SIG-M5 (cell line): Measurements from ENCODE around the gene CXCL17.
"Not testable (repeated sequence)": the region's sequence is repeated elsewhere in the genome, so short reads cannot be mapped to it uniquely, and the experiment has no call there.

Experiments used
- DNase-seq: peaks from one replicate; lab custom pipeline; 2025; lab: John Stamatoyannopoulos, UW

Gene CXCL17, protein sequence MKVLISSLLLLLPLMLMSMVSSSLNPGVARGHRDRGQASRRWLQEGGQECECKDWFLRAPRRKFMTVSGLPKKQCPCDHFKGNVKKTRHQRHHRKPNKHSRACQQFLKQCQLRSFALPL

DNA sequence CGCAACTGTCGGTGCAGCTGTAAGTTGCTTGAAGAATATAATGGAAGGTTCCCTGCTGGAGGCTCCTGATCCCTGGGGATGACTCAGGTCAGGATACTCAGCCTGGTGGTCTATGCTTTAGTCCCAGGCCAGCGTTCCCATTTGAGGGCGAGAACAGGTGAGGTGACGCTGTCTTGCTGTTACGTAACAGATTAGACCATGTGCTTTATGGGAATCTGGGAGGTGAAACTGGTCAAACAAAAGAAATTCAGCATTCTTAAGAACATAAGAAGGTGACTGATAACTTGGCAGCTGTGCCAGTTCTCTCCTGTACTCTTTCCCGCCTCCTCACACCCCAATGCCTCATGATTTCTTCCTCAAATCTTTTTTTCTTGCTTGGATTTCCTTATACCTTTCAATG is at the start of gene CXCL17:
Gene CXCL17 (minus strand): TSS at position 114 of the 400 bp plus-strand sequence. CDS start 114 bp downstream, outside the sequence.
- DNase-seq = no peak

DNA sequence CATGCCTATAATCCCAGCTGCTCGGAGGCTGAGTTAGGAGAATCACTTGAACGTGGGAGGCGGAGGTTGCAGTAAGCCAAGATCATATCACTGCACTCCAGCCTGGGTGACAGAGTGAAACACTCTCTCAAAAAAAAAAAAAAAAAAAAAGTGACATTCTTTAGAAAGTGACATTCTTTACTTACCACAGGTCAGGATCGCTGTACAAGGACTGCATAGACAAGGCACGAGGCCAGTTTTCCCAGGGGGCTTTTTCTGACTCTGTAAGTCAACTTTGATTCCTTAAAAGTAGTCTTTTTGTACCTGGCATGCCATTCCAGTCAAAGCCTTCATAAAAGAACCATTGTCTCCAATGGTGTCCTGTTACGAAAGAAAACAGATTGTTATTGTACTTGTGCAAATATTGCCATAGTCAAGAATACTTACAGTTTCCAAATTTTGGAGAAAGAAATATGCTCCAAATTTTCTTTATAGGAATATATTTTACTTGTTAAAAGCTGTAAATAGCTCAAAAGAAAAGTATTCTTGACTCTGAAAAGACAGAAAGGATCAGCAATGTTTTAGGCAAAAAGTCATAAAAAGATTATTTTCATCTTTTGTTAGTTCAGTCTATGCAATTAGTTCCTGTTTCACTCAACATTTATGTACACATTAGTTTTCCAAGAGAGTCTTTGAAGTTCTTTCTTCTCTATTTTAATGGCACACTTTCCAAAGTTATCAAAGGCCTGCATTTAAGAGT is 46.2 kb upstream of the CXCL17 start:
- no peak for DNase-seq

DNA sequence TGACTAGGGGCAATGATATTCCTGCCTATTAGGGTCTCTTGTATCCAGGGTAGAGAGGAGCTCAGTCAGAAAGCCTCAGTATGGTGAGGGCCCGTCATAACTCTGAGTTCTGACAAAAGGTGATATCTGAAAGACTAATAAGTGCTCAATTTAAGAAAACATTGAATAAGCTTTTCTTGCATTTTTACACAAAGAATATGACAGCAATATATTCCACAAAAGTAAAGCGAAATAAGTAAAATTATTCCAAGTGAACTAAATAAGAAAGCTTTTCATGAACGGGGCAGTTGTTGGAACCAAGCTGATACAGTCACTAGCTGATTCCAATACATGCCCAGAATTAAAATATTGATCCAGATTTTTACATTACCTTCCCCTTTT is 45.0 kb upstream of the CXCL17 start:
- DNase-seq = no peak

DNA sequence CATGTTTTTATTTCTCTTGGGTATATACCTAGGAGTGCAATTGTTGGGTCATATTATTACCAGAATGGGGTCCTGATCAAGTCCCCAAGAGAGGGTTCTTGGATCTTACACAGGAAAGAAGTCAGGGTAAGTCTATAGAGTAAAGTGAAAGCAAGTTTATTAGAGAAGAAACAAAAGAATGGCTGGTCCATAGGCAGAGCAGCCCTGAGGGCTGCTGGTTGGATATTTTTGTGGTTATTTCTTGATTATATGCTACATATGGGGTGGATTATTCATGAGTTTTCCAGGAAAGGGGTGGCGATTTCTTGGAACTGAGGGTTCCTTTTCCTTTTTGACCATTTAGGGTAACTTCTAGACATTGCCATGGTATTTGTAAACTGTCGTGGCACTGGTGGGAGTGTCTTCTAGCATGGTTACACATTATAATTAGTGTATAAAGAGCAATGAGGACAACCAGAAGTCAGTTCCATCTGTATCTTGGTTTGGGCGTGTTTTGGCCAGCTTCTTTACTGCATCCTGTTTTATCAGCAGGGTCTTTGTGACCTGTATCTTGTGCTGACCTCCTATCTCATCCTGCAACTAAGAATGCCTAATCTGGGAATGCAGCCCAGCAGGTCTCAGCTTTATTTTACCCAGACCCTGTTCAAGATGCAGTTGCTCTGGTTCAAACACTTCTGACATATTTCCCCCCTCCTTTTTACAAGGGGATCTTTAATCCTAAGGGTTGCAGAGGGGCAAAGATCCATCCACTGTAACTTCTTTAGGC is 44.5 kb upstream of the CXCL17 start:
- no peak for DNase-seq

DNA sequence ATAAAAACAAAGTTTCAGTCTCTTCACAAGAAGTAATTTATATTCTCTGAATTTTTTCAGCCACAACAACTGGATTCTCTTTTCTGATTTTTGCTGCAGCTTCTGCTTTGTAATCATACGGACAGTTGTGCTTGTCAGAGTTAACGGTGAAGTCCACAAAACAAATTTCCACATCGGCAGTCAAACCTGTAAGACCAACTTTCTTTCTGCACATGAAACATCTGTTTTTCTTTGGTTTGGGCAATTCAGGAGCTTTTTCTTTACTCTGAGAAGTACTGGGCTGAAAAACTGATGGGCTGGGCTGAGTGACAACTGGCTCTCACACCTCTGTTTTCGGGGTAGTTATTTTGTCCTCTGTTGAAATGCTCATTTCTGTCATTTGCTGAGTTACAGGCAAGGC is 42.3 kb upstream of the CXCL17 start:
- DNase-seq = not testable (repeated sequence)

DNA sequence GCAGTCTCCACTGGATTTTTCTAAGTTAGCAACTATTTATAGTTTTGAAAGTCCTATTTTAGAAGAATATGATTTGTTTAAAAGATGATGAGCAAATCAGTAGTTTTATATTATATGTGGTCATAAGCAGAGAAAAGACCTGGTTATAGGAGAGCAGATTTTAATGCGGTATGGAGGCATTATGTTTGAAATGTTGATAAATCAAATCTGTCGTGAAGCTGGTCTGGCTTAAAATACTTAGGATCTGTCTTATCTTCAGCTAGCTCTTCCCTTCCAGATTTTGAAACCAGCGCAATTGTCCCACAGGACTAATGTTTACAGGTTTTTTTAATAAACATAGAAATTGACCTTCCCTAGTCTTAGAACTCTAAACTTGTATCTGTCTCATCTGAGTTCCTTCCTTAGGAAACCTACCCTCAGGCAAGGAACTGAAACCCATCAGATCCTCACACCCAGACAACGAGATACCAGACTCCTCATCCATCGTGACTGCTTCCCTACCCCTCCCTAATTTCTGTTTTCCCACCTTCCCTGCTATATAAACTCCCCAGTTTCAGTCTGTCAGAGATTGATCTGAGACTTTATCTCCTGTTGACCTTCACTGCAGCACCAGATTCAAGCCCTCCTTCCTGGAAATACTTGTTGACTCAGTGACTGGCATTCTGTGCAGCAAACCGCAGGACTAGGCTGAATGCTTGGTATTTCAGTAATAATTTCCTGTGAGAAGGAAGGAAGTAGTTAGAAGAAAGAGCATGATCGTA is 37.8 kb upstream of the CXCL17 start:
- DNase-seq = no peak

DNA sequence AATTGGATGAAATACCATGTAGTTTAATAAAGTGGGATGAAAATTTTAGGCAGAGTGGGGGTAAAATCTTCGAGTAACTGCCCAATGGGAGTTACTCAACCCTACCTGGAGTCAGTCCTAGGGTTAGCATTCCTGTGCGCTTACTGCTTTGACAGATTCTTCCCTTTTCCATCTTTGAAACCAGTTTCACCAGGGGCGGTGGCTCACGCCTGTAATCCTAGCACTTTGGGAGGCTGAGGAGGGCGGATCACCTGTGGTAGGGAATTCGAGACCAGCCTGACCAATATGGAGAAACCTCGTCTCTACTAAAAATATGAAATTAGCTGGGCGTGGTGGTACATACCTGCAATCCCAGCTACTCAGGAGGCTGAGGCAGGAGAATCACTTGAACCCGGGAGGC is 37.0 kb upstream of the CXCL17 start:
- no peak for DNase-seq

DNA sequence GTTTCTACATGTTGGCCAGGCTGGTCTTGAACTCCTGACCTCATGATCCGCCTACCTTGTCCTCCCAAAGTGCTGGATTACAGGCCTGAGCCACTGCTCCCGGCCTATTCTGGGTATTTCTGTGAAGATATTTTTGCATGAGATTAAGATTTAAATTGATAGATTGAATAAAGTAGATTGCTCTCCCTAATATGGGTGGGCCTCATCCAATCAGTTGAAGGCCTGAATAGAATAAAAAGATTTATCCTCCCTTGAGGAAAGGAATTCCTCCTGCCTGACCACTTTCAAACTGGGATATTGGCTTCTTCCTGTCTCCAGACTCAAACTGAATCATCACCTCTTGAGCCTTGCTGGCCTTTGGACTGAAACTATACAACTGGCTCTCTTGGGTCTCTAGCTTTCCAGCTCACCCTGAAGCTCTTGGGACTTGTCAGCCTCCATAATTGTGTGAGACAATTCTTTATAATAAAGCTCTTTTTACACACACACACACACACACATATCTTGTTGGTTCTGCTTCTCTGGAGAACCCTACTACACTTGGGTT is 36.1 kb upstream of the CXCL17 start:
- no peak for DNase-seq

DNA sequence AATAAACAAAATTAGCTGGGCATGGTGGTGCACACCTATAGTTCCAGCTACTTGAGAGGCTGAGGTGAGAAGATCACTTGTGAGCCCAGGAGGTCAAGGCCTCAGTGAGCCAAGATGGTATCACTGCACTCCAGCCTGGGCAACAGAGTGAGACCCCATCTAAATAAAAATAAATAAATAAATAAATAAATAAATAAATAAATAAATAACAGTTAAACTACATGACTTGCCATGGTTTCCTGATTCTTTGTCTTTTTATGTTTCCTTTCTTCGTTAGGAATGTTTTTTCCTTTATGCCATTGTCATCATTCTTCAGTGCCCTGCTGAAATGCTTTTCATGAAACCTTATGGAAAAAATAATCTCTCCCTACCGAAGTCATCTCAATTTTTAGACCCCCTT is 35.2 kb upstream of the CXCL17 start:
- DNase-seq = no peak

DNA sequence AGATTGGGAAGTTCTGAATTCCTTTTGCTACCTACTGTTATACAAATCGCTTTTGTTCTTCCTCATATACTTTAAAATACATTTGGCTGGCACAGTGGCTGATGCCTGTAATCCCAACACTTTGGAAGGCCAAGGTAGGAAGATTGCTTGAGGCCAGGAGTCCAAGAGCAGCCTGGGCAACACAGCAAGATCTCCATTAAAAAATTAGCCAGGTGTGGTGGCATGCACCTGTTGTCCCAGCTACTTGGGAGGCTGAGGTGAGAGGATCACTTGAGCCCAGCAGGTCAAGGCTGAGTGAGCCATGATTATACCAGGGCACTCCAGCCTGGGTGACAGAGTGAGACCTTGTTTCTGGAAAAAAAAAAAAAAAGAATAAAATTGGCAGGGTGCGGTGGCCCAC is 34.4 kb upstream of the CXCL17 start:
- DNase-seq = no peak

DNA sequence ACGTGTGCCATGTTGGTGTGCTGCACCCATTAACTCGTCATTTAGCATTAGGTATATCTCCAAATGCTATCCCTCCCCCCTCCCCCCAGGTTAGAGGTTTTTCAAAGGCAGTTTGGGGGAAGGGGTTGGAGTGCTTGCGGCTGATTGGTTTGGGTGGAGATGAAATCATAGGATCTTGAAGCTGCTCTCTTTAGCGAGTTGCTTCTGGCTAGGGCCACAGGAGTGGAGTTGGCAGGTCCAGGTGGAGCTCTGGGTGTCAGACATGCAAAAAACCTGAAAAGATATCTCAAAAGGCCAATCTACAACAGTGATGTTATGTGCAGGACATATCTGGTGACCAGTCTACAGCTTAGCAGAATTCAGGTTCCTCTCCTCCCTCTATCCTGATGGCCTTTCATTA is 32.6 kb upstream of the CXCL17 start:
- DNase-seq = no peak

DNA sequence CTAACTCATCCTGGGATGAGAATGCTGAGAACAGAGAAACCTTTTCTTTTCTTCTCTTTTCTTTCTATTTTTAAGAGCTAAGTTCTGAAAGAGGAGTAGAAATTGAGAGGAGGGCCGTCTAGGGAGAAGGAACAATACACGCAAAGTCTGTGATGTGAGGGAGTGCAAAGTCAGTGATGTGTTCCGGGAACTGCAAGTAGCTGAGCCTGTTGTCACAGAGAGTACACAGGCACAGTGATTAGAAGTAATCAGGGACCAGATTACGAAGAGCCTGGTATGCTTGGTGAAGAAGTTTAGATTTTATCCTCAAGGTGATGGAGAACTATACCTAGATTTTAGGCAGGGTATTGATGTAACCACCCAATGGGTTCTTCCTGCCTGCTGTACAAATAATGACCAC is 32.0 kb upstream of the CXCL17 start:
- DNase-seq = no peak

DNA sequence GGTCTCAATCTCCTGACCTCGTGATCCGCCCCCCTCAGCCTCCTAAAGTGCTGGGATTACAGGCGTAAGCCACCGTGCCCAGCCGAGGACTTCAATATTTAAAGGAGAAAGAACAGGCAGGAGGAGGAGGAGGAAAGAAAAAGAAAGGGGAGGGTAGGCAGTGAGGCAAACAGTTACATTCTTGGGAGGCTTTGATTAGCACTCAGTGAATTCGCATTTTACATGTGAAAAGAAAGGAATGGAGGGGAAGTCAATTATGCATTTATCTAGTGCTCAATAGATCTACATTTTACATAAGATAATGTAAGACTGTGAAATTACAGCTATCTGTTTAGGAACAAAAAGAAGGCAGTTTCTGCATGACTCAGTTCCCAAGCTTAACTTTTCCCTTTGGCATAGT is 30.9 kb upstream of the CXCL17 start:
- no peak for DNase-seq

DNA sequence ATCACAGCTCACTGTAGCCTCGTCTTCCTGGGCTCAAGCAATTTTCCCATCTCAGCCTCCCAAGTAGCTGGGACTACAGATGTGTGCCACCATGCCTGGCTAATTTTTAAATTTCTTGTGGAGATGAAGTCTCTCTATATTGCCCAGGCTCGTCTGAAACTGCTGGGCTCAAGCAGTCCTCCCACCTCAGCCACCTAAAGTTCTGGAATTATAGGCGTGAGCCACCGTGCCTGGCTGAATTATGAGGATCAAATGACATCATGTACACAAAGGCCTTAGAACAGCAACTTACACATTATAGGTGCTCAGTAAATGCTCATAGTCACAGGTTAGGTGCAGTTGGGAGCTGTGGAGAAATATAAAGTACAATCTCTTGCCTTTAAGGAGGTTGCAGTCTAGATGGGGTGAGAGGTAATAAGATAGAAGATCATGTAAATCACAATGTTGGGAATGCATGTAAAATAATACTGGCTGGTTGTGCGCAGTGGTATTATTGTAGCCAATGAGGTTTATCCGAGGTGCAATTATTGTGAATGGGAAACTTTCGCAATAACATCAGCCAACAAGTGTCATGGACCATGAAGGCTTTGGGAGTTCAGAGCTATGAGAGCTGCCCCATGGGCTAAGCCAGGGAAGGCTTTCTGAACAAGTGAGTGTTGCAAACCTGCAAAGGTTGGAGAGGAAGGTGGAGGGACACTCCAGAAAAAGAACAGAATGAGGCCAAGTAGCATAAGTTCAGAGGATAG is 29.8 kb upstream of the CXCL17 start:
- no peak for DNase-seq

DNA sequence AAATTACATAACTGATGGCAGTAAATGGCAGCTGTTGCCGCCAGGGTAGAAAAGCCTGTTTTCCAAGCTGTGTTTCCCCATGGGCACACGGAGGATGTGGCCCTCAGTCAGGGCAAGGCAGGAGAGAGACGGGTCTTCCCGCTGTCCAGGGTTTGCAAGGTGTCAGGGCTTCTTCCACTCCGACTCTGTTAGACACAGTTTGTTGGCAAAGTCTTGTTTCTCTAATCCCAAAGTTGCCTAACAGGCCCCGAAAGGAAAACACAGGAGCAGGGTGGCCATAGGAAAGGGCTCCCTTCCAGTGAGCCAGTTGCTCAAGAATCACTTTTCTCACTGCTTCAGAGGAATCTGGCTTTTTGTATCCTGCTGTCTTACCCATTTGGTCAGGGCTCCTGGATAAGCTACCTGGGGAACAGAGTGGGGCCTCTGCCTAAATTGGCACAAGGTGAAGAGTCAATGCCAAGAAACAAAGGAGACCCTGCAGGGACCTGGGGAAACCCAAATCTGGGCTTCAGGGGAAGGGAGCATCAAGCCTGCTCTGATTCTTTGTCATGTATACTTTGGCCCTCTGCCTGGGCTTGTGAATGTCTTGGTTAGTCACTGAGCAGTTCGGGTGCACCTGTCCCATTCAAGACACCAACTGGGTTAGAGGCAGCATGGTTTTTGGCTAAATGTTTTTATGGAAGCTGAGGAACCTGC is 29.0 kb upstream of the CXCL17 start:
- no peak for DNase-seq

DNA sequence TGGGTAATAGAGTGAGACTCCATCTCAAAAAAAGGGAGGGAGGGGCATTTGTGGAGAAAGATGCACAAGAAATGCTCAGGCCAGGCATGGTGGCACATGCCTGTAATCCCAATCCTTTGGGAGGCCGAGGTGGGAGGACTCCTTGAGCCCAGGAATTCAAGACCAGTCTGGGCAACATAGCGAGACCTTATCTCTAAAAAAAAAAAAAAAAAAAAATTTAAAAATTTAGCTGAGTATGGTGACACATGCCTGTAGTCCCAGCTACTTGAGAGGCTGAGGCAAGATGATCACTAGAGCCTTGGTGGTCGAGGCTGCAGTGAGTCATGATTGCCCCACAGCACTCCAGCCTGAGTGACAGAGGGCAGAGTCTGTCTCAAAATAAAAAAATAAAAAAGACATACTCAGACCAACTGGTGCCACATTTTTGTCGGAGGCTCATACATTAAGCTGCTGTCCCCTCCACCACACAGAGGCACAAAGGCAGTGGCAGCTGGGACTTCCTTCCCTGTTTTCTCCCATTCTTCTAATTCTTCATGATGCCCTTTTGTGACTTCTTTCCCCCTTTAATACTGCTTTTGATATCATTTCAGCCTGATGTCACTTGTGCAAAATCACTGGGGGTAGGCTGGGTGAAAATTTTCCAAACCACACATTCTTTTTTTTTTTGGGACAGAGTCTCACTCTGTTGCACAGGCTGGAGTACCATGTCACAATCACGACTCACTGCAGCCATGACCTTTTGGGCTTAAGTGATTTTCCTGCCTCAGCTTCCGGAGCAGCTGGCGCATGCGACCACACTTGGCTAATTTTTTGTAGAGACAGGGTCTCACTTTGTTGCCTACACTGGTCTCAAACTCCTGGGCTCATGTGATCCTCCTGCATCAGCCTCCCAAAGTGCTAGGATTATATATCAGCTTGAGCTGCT is 26.8 kb upstream of the CXCL17 start:
- no peak for DNase-seq

DNA sequence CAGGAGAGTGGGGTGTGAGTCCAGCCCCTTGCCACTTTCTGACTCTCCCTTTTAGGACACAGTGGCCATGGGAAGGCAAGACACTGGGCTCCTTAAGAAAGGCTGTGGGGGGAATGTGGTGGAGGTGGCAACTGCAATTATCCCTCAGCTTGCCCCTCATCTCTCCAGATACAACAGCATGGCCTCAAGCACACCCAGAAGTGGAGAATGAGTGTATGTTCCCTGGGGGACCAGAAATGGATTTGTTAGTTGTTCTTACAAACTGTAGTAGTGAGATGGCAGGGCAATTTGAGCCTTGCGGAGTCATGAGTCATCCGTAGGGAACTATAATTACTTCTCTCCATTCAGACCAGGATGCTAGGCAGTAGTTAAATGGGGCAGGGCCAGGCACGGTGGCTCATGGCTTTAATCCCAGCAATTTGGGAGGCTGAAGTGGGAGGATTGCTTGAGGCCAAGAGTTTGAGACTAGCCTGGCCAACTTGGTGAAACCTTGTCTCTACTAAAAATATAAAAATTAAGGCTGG is 25.6 kb upstream of the CXCL17 start:
- DNase-seq = no peak

DNA sequence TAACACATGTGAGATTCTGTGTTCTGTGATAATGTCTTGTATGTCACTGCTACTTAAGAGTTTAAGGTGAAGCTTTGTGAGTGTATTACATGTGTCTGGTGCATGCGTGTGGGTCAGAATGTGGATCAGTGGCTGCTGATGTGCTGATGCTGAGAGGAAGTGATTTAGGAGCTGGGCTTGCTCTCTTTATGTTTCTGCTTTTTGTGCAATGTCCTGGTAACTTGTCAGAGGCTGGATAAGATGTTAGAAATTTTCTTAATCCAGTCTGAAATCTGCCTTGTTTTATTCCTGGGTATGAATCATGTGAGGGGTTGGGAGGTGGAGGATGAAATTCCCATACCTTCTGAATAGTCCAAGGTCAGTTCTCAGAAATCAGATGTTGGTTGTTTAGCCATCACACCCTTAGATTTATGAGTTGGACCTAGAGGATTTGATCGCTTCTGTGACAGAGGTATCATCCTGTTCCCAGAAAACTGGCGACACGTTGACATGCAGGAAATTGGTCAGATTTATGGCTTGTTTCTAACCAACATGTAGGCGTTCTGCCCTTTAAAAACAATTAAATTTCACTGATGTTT is 24.5 kb upstream of the CXCL17 start:
- no peak for DNase-seq

DNA sequence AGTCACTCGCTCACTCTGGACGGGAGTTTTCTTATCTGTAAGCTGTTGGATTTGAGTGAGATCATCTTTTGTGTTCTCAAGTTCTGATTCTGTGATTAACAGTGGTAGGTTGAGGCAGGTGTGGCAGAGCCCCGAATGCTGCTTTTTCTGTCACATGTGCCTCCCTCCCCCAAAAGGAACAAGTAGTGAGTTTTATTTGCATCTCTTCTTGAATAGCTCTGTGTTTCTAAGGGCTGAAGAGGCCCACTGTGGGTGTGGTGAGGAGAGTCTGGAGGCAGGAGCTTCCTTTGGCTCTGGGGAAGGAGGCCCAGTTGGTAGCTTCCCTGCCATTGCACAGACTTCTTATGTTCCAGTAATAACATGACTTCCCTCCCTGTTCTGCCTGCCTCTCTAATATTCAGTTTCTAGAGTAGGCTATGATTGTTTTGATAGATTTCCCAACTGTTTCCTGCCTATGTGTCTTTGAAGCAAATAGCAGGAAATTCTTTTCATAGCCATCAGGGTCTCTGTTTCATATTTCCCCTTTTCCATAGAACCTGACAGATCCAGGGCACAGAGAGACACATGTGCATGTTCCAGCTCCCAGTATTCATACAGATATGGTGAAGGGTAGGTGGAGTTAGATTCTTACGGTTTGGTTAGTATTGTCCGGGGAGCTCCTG is 23.9 kb upstream of the CXCL17 start:
- DNase-seq = no peak
